Uterus (tissue), 2 donors: ENCODE measurements around the gene CD1C.

ENCODE experiments used
- CTCF ChIP-seq, 4 experiments: fragments of 200-600 bp in 2 of 4; fragments of 450-650 bp in 2 of 4; sonication (generic) in 2 of 4; IDR thresholded peaks; one replicate each; pipeline ENCODE4 v1.5.1; 2016 to 2019; ENCODE audit warnings: antibody characterized with exemption in 4 of 4, mild to moderate bottlenecking in 2 of 4, moderate library complexity in 1 of 4
- POLR2A ChIP-seq, 2 donors: fragments of 450-650 bp; IDR thresholded peaks; one replicate each; pipeline ENCODE4 v1.6.1; 2016; ENCODE audit warnings: antibody characterized with exemption in 2 of 2, mild to moderate bottlenecking in 1 of 2, moderate library complexity in 1 of 2

GRCh38 chr1:158251163-158251562 is 38.6 kb upstream of the CD1C start:
- TF ChIP-seq CTCF (IDR thresholded peaks at IDR 0.05) (no peak), POLR2A (IDR thresholded peaks at IDR 0.05) (no peak)
